K562 (cell line): ENCODE data around the gene PPM1H. TPM values are rescaled to one million over a fixed set of nuclear protein-coding genes. Genes with fewer than 3 reads are reported as not detected.

ENCODE experiments used
- ATAC-seq: fragments of 200-7000 bp; cut with Tn5 transposase; 3 replicates; pipeline ENCODE4 v1.9.1; 2020; ENCODE audit warnings: moderate library complexity
- BruUV-seq: library from RNA; stranded (reverse); fragments of 400-500 nt; replicated peaks from 2 replicates; lab custom pipeline; 2021; lab: Mats Ljungman, UMichigan
- CTCF ChIA-PET: fragments of 300-600 bp; formaldehyde crosslinking; extraction: SDS; loops from one replicate; lab custom pipeline; 2021; ENCODE audit warnings: low intra/inter-chr PET ratio; lab: Yijun Ruan, JAX
- POLR2A ChIA-PET: fragments of 300-600, 350-650 bp; sonication (Branson Sonifier 250); formaldehyde crosslinking; extraction: SDS; loops from one replicate; lab custom pipeline; 2021; ENCODE audit warnings: antibody characterized with exemption, inconsistent platforms; lab: Yijun Ruan, JAX
- DNase-seq, 4 experiments: peaks; one replicate each; pipeline versions ENCODE4 v3.0.0 to v3.0.0-alpha.2; 2011 to 2018; ENCODE audit warnings: low spot score in 3 of 4, mixed read lengths in 3 of 4; ENCODE audit errors: extremely low read depth in 1 of 4
- FAIRE-seq: peaks from 2 replicates; lab custom pipeline; 2011; peaks lifted over from hg19 to GRCh38; lab: Jason Lieb, UNC
- H2AFZ ChIP-seq: 2 replicates; pipeline ENCODE4 v1.6.0; 2011; ENCODE audit warnings: low read depth, low read length, control low read depth, inconsistent platforms
- H3K27ac ChIP-seq: fragments of 200-600 bp; 3 replicates; pipeline ENCODE4 v1.8.0; 2011; ENCODE audit warnings: low read depth, mild to moderate bottlenecking, control low read depth, inconsistent platforms, low read length, moderate library complexity, mixed read lengths; ENCODE audit errors: extremely low read depth
- H3K27me3 ChIP-seq, 2 experiments: fragments of 300-600 bp in 1 of 2; 2 replicates in 1 of 2; 3 replicates in 1 of 2; pipeline versions ENCODE4 v1.6.0 to v1.8.0; 2011; ENCODE audit warnings: inconsistent platforms in 2 of 2, low read length in 2 of 2, mild to moderate bottlenecking in 1 of 2, mixed read lengths in 1 of 2, moderate library complexity in 1 of 2; ENCODE audit not compliant: control insufficient read depth in 2 of 2, insufficient read depth in 2 of 2
- H3K36me3 ChIP-seq: fragments of 300-600 bp; 3 replicates; pipeline ENCODE4 v1.8.0; 2011; ENCODE audit warnings: mild to moderate bottlenecking, low read length, inconsistent platforms; ENCODE audit not compliant: control insufficient read depth, insufficient read depth
- H3K4me1 ChIP-seq, 2 experiments: fragments of 200-600 bp in 1 of 2; replicated peaks in 1 of 2; 2 replicates in 1 of 2; 3 replicates in 1 of 2; pipeline versions ENCODE4 v1.5.1 to v1.8.0; 2011; ENCODE audit warnings: inconsistent platforms in 2 of 2, low read length in 2 of 2, mild to moderate bottlenecking in 1 of 2, mixed read lengths in 1 of 2, moderate library complexity in 1 of 2; ENCODE audit not compliant: control insufficient read depth in 2 of 2, insufficient read depth in 2 of 2
- H3K4me2 ChIP-seq: 2 replicates; pipeline ENCODE4 v1.6.1; 2011; ENCODE audit warnings: low read length, control low read depth, inconsistent platforms, mixed read lengths; ENCODE audit not compliant: insufficient read depth
- H3K4me3 ChIP-seq: fragments of 200-600 bp; sonication (generic), shearing (Covaris generic); 2 replicates; pipeline ENCODE4 v1.5.1; 2016; ENCODE audit warnings: control low read depth, inconsistent platforms
- H3K79me2 ChIP-seq: fragments of 200-600 bp; 3 replicates; pipeline ENCODE4 v1.8.0; 2011; ENCODE audit warnings: low read length, inconsistent platforms; ENCODE audit not compliant: control insufficient read depth, insufficient read depth
- H3K9ac ChIP-seq, 2 experiments: 2 replicates each; pipeline versions ENCODE4 v1.6.0 to v1.6.1; 2011; ENCODE audit warnings: low read depth in 2 of 2, low read length in 2 of 2, control low read depth in 1 of 2, inconsistent platforms in 1 of 2, mild to moderate bottlenecking in 1 of 2, mixed read lengths in 1 of 2; ENCODE audit not compliant: insufficient read depth in 1 of 2
- H3K9me1 ChIP-seq: one replicate; pipeline ENCODE4 v1.6.0; 2011; ENCODE audit warnings: inconsistent platforms, mild to moderate bottlenecking, low read length, moderate library complexity; ENCODE audit not compliant: control insufficient read depth, insufficient read depth
- H3K9me3 ChIP-seq: replicated peaks from 2 replicates; pipeline ENCODE4 v1.5.1; 2011; ENCODE audit warnings: low read depth, low read length, inconsistent platforms; ENCODE audit not compliant: control insufficient read depth, insufficient read depth
- H4K20me1 ChIP-seq: replicated peaks from 2 replicates; pipeline ENCODE4 v1.6.1; 2011; ENCODE audit warnings: low read length, inconsistent platforms, mixed read lengths; ENCODE audit not compliant: control insufficient read depth, insufficient read depth
- ARID1B ChIP-seq: fragments of 450-650 bp; IDR thresholded peaks from 2 replicates; pipeline ENCODE4 v1.6.1; 2016; ENCODE audit warnings: antibody characterized with exemption, mild to moderate bottlenecking, inconsistent platforms
- CEBPG ChIP-seq, 3 experiments: fragments of 200-800 bp in 1 of 3; sonication (Bioruptor generic) in 1 of 3; sonication (generic) in 1 of 3; formaldehyde crosslinking in 1 of 3; IDR thresholded peaks in 2 of 3; conservative IDR thresholded peaks in 1 of 3; 2 replicates each; pipeline versions ENCODE4 v1.6.1 to v1.8.0; 2016 to 2022; ENCODE audit warnings: missing compliant biosample characterization in 2 of 3, missing genetic modification characterization in 2 of 3, mild to moderate bottlenecking in 1 of 3, missing genetic modification reagents in 1 of 3
- CREM ChIP-seq: IDR thresholded peaks from 2 replicates; pipeline ENCODE4 v1.6.1; 2014; ENCODE audit warnings: antibody characterized with exemption, low read depth
- KDM5B ChIP-seq: fragments of 200-600 bp; sonication (generic); IDR thresholded peaks from 2 replicates; pipeline ENCODE4 v1.6.1; 2012; ENCODE audit warnings: low read depth, mild to moderate bottlenecking, moderate library complexity, low read length, control low read depth, inconsistent platforms; ENCODE audit not compliant: insufficient replicate concordance
- LARP7 ChIP-seq: fragments of 450-650 bp; IDR thresholded peaks from 2 replicates; pipeline ENCODE4 v1.6.1; 2016
- NFIC ChIP-seq: fragments of 450-650 bp; IDR thresholded peaks from 2 replicates; pipeline ENCODE4 v1.6.1; 2017; ENCODE audit warnings: mild to moderate bottlenecking, inconsistent platforms
- SMARCA4 ChIP-seq: fragments of 450-650 bp; IDR thresholded peaks from 2 replicates; pipeline ENCODE4 v1.6.1; 2016
- TAF7 ChIP-seq: fragments of 450-650 bp; IDR thresholded peaks from 2 replicates; pipeline ENCODE4 v1.6.1; 2016; ENCODE audit warnings: missing genetic modification characterization, missing compliant biosample characterization
- TAF9B ChIP-seq: fragments of 450-650 bp; IDR thresholded peaks from 2 replicates; pipeline ENCODE4 v1.6.1; 2018; ENCODE audit warnings: mild to moderate bottlenecking; ENCODE audit not compliant: partially characterized antibody
- TFAM ChIP-seq: fragments of 250-450 bp; sonication (Bioruptor Pico); conservative IDR thresholded peaks from 2 replicates; pipeline ENCODE4 v1.5.0; 2021; ENCODE audit warnings: mild to moderate bottlenecking, moderate library complexity
- ZNF3 ChIP-seq: fragments of 250-450 bp; sonication (Bioruptor Pico); IDR thresholded peaks from 2 replicates; pipeline ENCODE4 v1.5.0; 2021; ENCODE audit warnings: mild to moderate bottlenecking, moderate library complexity
- ZNF584 ChIP-seq: fragments of 200-800 bp; sonication (Bioruptor generic); IDR thresholded peaks from 2 replicates; pipeline ENCODE4 v1.6.1; 2016; ENCODE audit warnings: low read depth, mild to moderate bottlenecking, missing genetic modification characterization, missing compliant biosample characterization
- ZNF639 ChIP-seq, 2 experiments: fragments of 200-800 bp in 1 of 2; sonication (Bioruptor generic) in 1 of 2; sonication (generic) in 1 of 2; formaldehyde crosslinking in 1 of 2; IDR thresholded peaks in 1 of 2; conservative IDR thresholded peaks in 1 of 2; 2 replicates each; pipeline versions ENCODE4 v1.5.0 to v1.6.1; 2016 to 2020; ENCODE audit warnings: missing compliant biosample characterization in 1 of 2, missing genetic modification characterization in 1 of 2, missing genetic modification reagents in 1 of 2
- WGBS: fragments of 100-300 bp; shearing (Covaris generic); methylation state at CpG from one replicate; pipeline ENCODE4 v1.1.6; 2016; ENCODE audit warnings: low coverage, mixed read lengths; ENCODE audit not compliant: insufficient coverage; ENCODE audit errors: missing lambda C conversion rate; 5-methylcytosine and 5-hydroxymethylcytosine counted together
- in situ Hi-C: fragments of 300-500 bp; cut with MboI; formaldehyde crosslinking; loops from 4 replicates; pipeline ENCODE4 v1.15.0; 2018; ENCODE audit warnings: inconsistent platforms, mixed read lengths
- intact Hi-C: fragments of 100-400 bp; cut with micrococcal nuclease; formaldehyde crosslinking; loops from 2 replicates; pipeline ENCODE4 v1.14.2; 2022
- polyA plus RNA-seq, 8 experiments: library from polyadenylated mRNA; depleted of rRNA in 4 of 8; stranded (reverse) in 5 of 8; unstranded in 3 of 8; fragments of >200 nt; fragmentation: Nextera tagmentation in 2 of 8; fragmentation: Illumina TruSeq in 1 of 8; extraction: Ambion mirVana in 2 of 8; extraction: Trizol in 1 of 8; gene quantifications; 2 replicates each; pipeline versions ENCODE4 v1.2.1 to v1.2.3, GENCODE V29; 2011 to 2014; ENCODE audit warnings: inconsistent platforms in 1 of 8, missing spikeins in 1 of 8
- total RNA-seq, 7 experiments: library from RNA; depleted of rRNA in 6 of 7; stranded (reverse); fragments of >200 nt in 6 of 7; fragmentation: Illumina TruSeq in 2 of 7; extraction: Trizol in 2 of 7; gene quantifications; 2 replicates each; pipeline versions ENCODE4 v1.2.1 to v1.2.3, GENCODE V29; 2011 to 2021; ENCODE audit warnings: low replicate concordance in 1 of 7
- TF ChIP-seq, protein P1 (sequence below): sonication (generic); formaldehyde crosslinking; IDR thresholded peaks from 2 replicates; pipeline ENCODE4 v1.8.1; 2023; ENCODE audit warnings: mild to moderate bottlenecking, missing genetic modification reagents

Gene PPM1H
- total and polyA plus RNA-seq, 9 of the 15 experiments (the other 6 are each of a cell fraction or from before 2014, with no cell fraction given) = 5.3 to 29.3 (median 11.3) TPM

- POLR2A ChIA-PET = interaction anchor here (0.6 kb wide), 1 partner anchor 10 kb away, joined by 3 read pairs; no protein-coding TSS in a partner anchor
Measured at GRCh38 chr12:62660756-62661155, 274.2 kb downstream of the PPM1H start.

GRCh38 chr12:62659453-62660295, 275.3 kb downstream of the PPM1H start:
- no peaks in the 10 kb centered on the region for H3K79me2 ChIP-seq
- no peak overlapping the region for H3K9ac ChIP-seq
- no peak for ATAC-seq
- H3K36me3 ChIP-seq = no peaks in the 10 kb centered on the region; the same call in 2 of the 3 replicates
- no peak overlapping the region for H3K27ac ChIP-seq
- no peaks in the 10 kb centered on the region for H4K20me1 ChIP-seq
- DNase-seq = no peak
- WGBS = 30% methylated on average over 3 of the region's 3 CpGs
- BruUV-seq = no TSS peak
- intact Hi-C loops = no loop called here
- H3K4me2 ChIP-seq = no peak overlapping the region
- H3K27me3 ChIP-seq = no peaks in the 10 kb centered on the region
- H2AFZ ChIP-seq = no peak overlapping the region
- POLR2A ChIA-PET = interaction anchor here (0.6 kb wide), 1 partner anchor 52 kb away, joined by 3 read pairs; no protein-coding TSS in a partner anchor
- in situ Hi-C loops = no loop called here
- H3K9me1 ChIP-seq = no peaks in the 10 kb centered on the region
- H3K9me3 ChIP-seq = no peaks in the 10 kb centered on the region
- no peak for FAIRE-seq
- no peaks in the 10 kb centered on the region for H3K4me1 ChIP-seq
- CTCF ChIA-PET = no interaction called here
- H3K4me3 ChIP-seq = no peak overlapping the region
- TF ChIP-seq ZNF3 = no peak
- no peak for TF ChIP-seq NFIC
- TF ChIP-seq CREM = no peak
- no peak for TF ChIP-seq TAF7
- no peak for TF ChIP-seq ZNF584 (CRISPR knock-in tag)
- TF ChIP-seq, protein P1, sequence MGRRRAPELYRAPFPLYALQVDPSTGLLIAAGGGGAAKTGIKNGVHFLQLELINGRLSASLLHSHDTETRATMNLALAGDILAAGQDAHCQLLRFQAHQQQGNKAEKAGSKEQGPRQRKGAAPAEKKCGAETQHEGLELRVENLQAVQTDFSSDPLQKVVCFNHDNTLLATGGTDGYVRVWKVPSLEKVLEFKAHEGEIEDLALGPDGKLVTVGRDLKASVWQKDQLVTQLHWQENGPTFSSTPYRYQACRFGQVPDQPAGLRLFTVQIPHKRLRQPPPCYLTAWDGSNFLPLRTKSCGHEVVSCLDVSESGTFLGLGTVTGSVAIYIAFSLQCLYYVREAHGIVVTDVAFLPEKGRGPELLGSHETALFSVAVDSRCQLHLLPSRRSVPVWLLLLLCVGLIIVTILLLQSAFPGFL (CRISPR knock-in tag) = no peak
- TF ChIP-seq KDM5B = no peak
- no peak for TF ChIP-seq LARP7
- no peak for TF ChIP-seq SMARCA4
- TF ChIP-seq TFAM (CRISPR knock-in tag) = no peak
- TF ChIP-seq TAF9B = no peak
- no peak for TF ChIP-seq ZNF639 (CRISPR knock-in tag; conservative IDR thresholded peaks at IDR 0.05 in 1 of 2, IDR thresholded peaks at IDR 0.05 in 1 of 2)

More at GRCh38 chr12:62660756-62661155, 274.2 kb downstream of the PPM1H start:
- H3K79me2 ChIP-seq = no peaks in the 10 kb centered on the region
- no peak overlapping the region for H3K4me3 ChIP-seq
- H3K9ac ChIP-seq = no peak overlapping the region
- H4K20me1 ChIP-seq = no peaks in the 10 kb centered on the region
- TF ChIP-seq ARID1B (no peak), CEBPG (CRISPR knock-in tag; IDR thresholded peaks at IDR 0.05) (no peak), CEBPG (tag; conservative IDR thresholded peaks at IDR 0.05 in 1 of 2, IDR thresholded peaks at IDR 0.05 in 1 of 2) (peak in 1 of 2 experiments; percentile 15; a peak in 2 of 4 replicates)
- TF ChIP-seq, all 486 proteins: peak for 1
- H3K9me3 ChIP-seq = no peaks in the 10 kb centered on the region
- no peak overlapping the region for H3K4me2 ChIP-seq
- H3K36me3 ChIP-seq = no peaks in the 10 kb centered on the region; the same call in 2 of the 3 replicates
- H3K27ac ChIP-seq = no peak overlapping the region
- no TSS peak for BruUV-seq
- intact Hi-C loops = no loop called here
- CTCF ChIA-PET = no interaction called here
- DNase-seq (no peak), FAIRE-seq (no peak), ATAC-seq (no peak)
- no peaks in the 10 kb centered on the region for H3K27me3 ChIP-seq
- H3K4me1 ChIP-seq = no peaks in the 10 kb centered on the region
- no peaks in the 10 kb centered on the region for H3K9me1 ChIP-seq
- WGBS = 34% methylated on average over 2 of the region's 2 CpGs
- in situ Hi-C loops = no loop called here
- no peak overlapping the region for H2AFZ ChIP-seq
